ACC112 (cell line): ENCODE measurements around the gene TRPC4.

ENCODE experiments used
- H2AFZ ChIP-seq: fragments of 200-600 bp; sonication (generic); one replicate; pipeline ENCODE4 v1.6.0; 2017; ENCODE audit warnings: antibody characterized with exemption, low read length; ENCODE audit not compliant: unreplicated experiment
- H3K27ac ChIP-seq: fragments of 200-600 bp; sonication (generic); 2 replicates; pipeline ENCODE4 v1.5.1; 2014; ENCODE audit warnings: low read depth, mild to moderate bottlenecking, antibody characterized with exemption, low read length, moderate library complexity
- H3K27me3 ChIP-seq: fragments of 200-600 bp; sonication (generic); 2 replicates; pipeline ENCODE4 v1.6.1; 2014; ENCODE audit warnings: mild to moderate bottlenecking, antibody characterized with exemption, low read length, moderate library complexity, mixed read lengths; ENCODE audit not compliant: insufficient read depth
- H3K36me3 ChIP-seq: fragments of 200-600 bp; sonication (generic); 2 replicates; pipeline ENCODE4 v1.6.1; 2016; ENCODE audit warnings: mild to moderate bottlenecking, antibody characterized with exemption, low read length, moderate library complexity, mixed read lengths; ENCODE audit not compliant: insufficient read depth
- H3K4me1 ChIP-seq: fragments of 200-600 bp; sonication (generic); one replicate; pipeline ENCODE4 v1.6.1; 2016; ENCODE audit warnings: low read length, mixed read lengths; ENCODE audit not compliant: insufficient read depth, unreplicated experiment, control insufficient read depth
- H3K4me3 ChIP-seq: fragments of 200-600 bp; sonication (generic); 2 replicates; pipeline ENCODE4 v1.5.1; 2014; ENCODE audit warnings: mild to moderate bottlenecking, low read depth, low read length
- H3K79me2 ChIP-seq: fragments of 200-600 bp; sonication (generic); one replicate; pipeline ENCODE4 v1.6.0; 2016; ENCODE audit warnings: low read length; ENCODE audit not compliant: control insufficient read depth, unreplicated experiment, insufficient read depth

TRPC4 gene

DNA sequence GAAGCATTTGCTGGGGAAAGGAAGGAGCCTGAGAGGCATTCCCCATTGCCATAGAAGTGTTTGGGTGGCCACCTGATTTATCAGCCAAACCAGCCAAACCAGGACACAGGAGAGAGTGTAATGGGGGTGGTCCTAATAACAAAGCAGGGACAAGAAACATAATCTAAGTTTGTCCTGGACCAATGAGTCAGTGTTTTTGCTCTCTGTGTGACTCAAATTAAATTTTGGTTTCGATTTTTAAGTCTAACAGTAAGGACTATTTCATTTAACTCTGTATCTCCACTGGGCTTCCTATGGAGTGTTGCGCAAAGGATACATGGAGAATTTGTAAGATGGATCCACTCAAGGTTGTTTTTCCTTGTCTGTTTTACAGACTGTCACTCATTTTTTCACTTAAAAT, 19.5 kb upstream of the TRPC4 start:
- peak overlapping the region; percentile 78 for H2AFZ ChIP-seq
- H3K27me3 ChIP-seq = no peaks in the 10 kb centered on the region
- peak overlapping the region; percentile 60 for H3K4me3 ChIP-seq
- H3K36me3 ChIP-seq = no peaks in the 10 kb centered on the region
- no peaks in the 10 kb centered on the region for H3K79me2 ChIP-seq
- H3K27ac ChIP-seq = peak overlapping the region; percentile 24
- peaks cover 15% of the 10 kb centered on the region for H3K4me1 ChIP-seq

- no peaks in the 10 kb centered on the region for H3K36me3 ChIP-seq
- H3K27me3 ChIP-seq = no peaks in the 10 kb centered on the region
- no peaks in the 10 kb centered on the region for H3K79me2 ChIP-seq
- H3K4me3 ChIP-seq = no peak overlapping the region
- no peak overlapping the region for H3K27ac ChIP-seq
- no peak overlapping the region for H2AFZ ChIP-seq
- H3K4me1 ChIP-seq = peaks cover 15% of the 10 kb centered on the region
These were observed 17.3 kb upstream of the TRPC4 start for GRCh38 chr13:37886879-37887278.

DNA sequence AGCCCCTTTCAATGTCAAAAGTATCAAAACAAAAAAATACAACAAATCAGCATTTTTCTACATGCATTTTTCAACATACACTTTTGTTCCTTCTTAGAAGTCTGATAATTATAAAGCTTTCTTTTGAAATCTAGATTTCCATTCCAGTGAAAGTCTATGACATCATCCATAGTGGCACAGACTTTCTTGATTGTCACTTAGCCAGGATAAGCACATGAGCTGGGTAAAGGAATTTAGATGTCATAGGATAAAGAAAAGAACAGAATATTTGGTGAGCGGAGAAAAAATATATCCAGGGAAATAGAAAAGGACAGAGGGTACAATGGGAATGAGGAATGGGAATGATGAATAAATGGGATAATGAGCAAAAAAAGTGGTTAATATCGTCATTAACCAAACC, 15.1 kb upstream of the TRPC4 start:
- Histone ChIP-seq H3K27ac (no peak overlapping the region), H3K4me1 (peaks cover 12% of the 10 kb centered on the region), H3K4me3 (no peak overlapping the region), H3K27me3 (no peaks in the 10 kb centered on the region), H2AFZ (no peak overlapping the region), H3K36me3 (no peaks in the 10 kb centered on the region), H3K79me2 (no peaks in the 10 kb centered on the region)

DNA sequence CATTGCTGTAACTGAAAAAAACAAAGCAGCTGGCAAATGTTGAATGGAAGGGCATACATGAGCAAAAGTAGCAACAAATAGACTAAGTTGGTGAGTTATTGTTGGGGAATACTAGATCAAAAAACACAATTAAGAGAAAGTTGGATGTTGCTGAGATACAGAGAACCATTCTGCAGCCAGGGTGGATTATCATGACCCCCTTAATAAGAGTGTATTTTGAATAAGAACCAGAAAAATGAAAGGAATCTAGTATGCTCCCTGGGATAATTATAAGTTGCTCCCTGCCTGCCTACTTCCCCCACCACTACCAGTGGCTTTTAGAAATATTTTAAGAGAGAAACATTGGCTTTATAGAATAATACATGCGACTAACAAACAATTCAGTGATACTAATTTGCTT, 14.5 kb upstream of the TRPC4 start:
- H3K27ac ChIP-seq = no peak overlapping the region
- H3K27me3 ChIP-seq = no peaks in the 10 kb centered on the region
- no peak overlapping the region for H3K4me3 ChIP-seq
- H3K79me2 ChIP-seq = no peaks in the 10 kb centered on the region
- no peak overlapping the region for H2AFZ ChIP-seq
- H3K4me1 ChIP-seq = peaks cover 9% of the 10 kb centered on the region
- H3K36me3 ChIP-seq = no peaks in the 10 kb centered on the region

- no peak overlapping the region for H2AFZ ChIP-seq
- H3K27ac ChIP-seq = no peak overlapping the region
- peaks cover 7% of the 10 kb centered on the region for H3K4me1 ChIP-seq
- no peaks in the 10 kb centered on the region for H3K27me3 ChIP-seq
- H3K36me3 ChIP-seq = no peaks in the 10 kb centered on the region
- H3K4me3 ChIP-seq = no peak overlapping the region
- H3K79me2 ChIP-seq = no peaks in the 10 kb centered on the region
These were observed 9.3 kb upstream of the TRPC4 start for GRCh38 chr13:37878921-37879320.

GRCh38 chr13:37878496-37878895, 8.9 kb upstream of the TRPC4 start:
- peaks cover 7% of the 10 kb centered on the region for H3K4me1 ChIP-seq
- H3K4me3 ChIP-seq = no peak overlapping the region
- no peaks in the 10 kb centered on the region for H3K79me2 ChIP-seq
- H3K27ac ChIP-seq = no peak overlapping the region
- H2AFZ ChIP-seq = no peak overlapping the region
- H3K27me3 ChIP-seq = no peaks in the 10 kb centered on the region
- H3K36me3 ChIP-seq = no peaks in the 10 kb centered on the region

GRCh38 chr13:37870895-37871550, 1.5 kb upstream of the TRPC4 start:
- Histone ChIP-seq H3K79me2 (no peaks in the 10 kb centered on the region), H3K27ac (peak overlapping the region; percentile 54), H2AFZ (peak overlapping the region; percentile 58), H3K27me3 (no peaks in the 10 kb centered on the region), H3K4me3 (peak overlapping the region; percentile 88), H3K4me1 (peaks cover 17% of the 10 kb centered on the region), H3K36me3 (no peaks in the 10 kb centered on the region)

- Histone ChIP-seq H3K27ac (peak overlapping the region; percentile 54), H3K79me2 (no peaks in the 10 kb centered on the region), H3K27me3 (no peaks in the 10 kb centered on the region), H3K4me1 (peaks cover 22% of the 10 kb centered on the region), H3K4me3 (peak overlapping the region; percentile 88), H3K36me3 (no peaks in the 10 kb centered on the region), H2AFZ (peak overlapping the region; percentile 58)
These were observed 895 bp upstream of the TRPC4 start for GRCh38 chr13:37870489-37870845.

- Histone ChIP-seq H3K4me3 (peak overlapping the region; percentile 88), H2AFZ (peak overlapping the region; percentile 83), H3K27me3 (no peaks in the 10 kb centered on the region), H3K27ac (peak overlapping the region; percentile 29; the same call in 1 of the 2 replicates), H3K79me2 (no peaks in the 10 kb centered on the region), H3K36me3 (no peaks in the 10 kb centered on the region), H3K4me1 (peaks cover 22% of the 10 kb centered on the region)
These were observed 141 bp downstream of the TRPC4 start for GRCh38 chr13:37869506-37869755.

DNA sequence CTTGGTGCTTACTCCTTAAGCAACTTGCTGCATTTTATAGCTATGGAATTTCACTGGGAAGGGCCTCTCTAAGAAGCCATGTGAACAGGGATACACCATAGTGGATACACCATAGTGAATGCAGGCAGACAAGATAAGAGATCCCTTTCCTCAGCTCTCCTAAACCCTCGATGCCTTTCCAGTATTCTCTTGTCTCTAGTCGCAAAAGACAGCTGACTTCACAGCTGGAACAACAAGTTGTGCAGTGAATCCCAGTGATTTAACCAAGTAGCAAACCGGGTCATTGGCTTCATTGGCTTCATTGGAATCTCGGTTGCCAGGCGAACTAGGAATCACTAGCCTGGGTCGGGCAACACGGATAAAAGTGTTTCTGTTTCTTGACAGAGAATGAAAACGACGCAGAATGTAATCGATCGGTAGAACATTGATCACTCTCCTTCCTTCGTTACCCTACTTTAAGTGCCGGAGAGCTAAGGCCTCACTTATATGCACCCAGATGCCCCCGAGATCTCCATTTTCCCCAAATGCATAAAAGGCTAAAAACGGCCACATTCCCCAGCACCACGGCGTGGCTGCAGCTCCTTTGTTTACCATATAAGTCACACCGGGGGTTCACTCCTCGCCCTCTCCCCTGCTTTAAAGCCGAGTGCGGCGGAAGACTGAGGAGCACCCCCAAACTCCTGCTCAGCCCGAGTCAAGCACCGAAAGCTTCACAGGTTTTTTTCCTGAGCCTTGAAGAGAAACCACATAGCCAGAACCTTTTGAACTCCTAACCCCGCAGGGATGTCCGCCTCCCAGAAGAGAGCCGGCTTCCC, 674 bp downstream of the TRPC4 start:
- Histone ChIP-seq H3K36me3 (no peaks in the 10 kb centered on the region), H3K27me3 (no peaks in the 10 kb centered on the region), H3K79me2 (no peaks in the 10 kb centered on the region), H3K4me3 (peak overlapping the region; percentile 88), H3K27ac (peak overlapping the region; percentile 29), H2AFZ (peak overlapping the region; percentile 83), H3K4me1 (peaks cover 22% of the 10 kb centered on the region)

DNA sequence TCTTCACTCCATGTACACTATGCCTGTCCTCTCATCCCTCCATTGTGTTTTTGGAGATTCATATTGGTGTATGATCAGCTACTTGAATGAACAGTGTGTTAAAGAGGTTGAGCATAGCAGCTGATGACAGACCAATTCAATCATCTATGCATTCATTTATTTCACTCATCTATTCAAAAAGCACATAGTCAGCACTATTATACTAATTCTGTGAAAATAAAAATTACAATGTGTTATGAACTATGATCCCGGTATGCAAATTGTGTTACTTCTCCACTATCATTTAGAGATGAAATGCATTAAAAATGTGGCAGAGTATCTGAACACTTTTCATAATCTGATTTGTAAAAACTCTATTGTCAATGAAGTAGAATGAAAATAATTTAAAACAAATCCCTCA, 5.9 kb downstream of the TRPC4 start:
- Histone ChIP-seq H3K4me3 (no peak overlapping the region), H3K4me1 (peaks cover 5% of the 10 kb centered on the region), H3K79me2 (no peaks in the 10 kb centered on the region), H3K36me3 (0 out of 2 replicates have a peak, but pooled peaks cover 3% of the 10 kb centered on the region), H2AFZ (no peak overlapping the region), H3K27ac (no peak overlapping the region), H3K27me3 (no peaks in the 10 kb centered on the region)
